Ovary (tissue), 9 donors: ENCODE data around the gene CHD2. TPM values are rescaled to one million over a fixed set of nuclear protein-coding genes. Genes with fewer than 3 reads are reported as not detected.

Experiments
- DNase-seq, 5 donors: peaks; one replicate each; pipeline ENCODE4 v3.0.0-alpha.2; 2019 to 2020
- H3K27ac ChIP-seq, 2 donors: fragments of 200-600 bp; one replicate each; pipeline versions ENCODE4 v1.5.1 to v1.8.0; 2019 to 2022
- H3K27me3 ChIP-seq: fragments of 200-600 bp; one replicate; pipeline ENCODE4 v1.8.0; 2022
- H3K36me3 ChIP-seq: fragments of 200-600 bp; sonication (generic); one replicate; pipeline ENCODE4 v1.5.1; 2019
- H3K4me1 ChIP-seq: one replicate; pipeline ENCODE4 v1.8.1; 2013; ENCODE audit warnings: mild to moderate bottlenecking, moderate library complexity; ENCODE audit not compliant: insufficient read depth
- H3K4me3 ChIP-seq: fragments of 200-600 bp; sonication (generic); one replicate; pipeline ENCODE4 v1.5.1; 2017
- H3K9me3 ChIP-seq, 2 donors: fragments of 200-600 bp in 1 of 2; sonication (generic) in 1 of 2; one replicate each; pipeline versions ENCODE4 v1.5.1 to v1.8.1; 2013 to 2019; ENCODE audit warnings: mild to moderate bottlenecking in 1 of 2, moderate library complexity in 1 of 2
- CTCF ChIP-seq, 3 donors: fragments of 450-650 bp in 2 of 3; fragments of 200-600 bp in 1 of 3; IDR thresholded peaks; one replicate each; pipeline versions ENCODE4 v1.5.1 to v1.8.0; 2016 to 2022; ENCODE audit warnings: antibody characterized with exemption in 3 of 3, mild to moderate bottlenecking in 1 of 3
- EP300 ChIP-seq: sonication (generic); formaldehyde crosslinking; IDR thresholded peaks from one replicate; pipeline ENCODE4 v1.6.1; 2017; ENCODE audit warnings: antibody characterized with exemption
- POLR2A ChIP-seq: fragments of 450-650 bp; IDR thresholded peaks from one replicate; pipeline ENCODE4 v1.6.1; 2017; ENCODE audit warnings: antibody characterized with exemption, mild to moderate bottlenecking, moderate library complexity
- WGBS, 3 donors: extraction: QIAGEN DNeasy Blood & Tissue Kit in 1 of 3; methylation state at CpG; one replicate each; pipeline versions ENCODE4 v1.1.5 to v1.1.7; 2013 to 2017; 5-methylcytosine and 5-hydroxymethylcytosine counted together
- intact Hi-C, 4 donors: fragments of 100-400 bp; cut with DNase I; formaldehyde crosslinking; loops; one replicate each; pipeline versions ENCODE4 v1.11.0 to v1.15.1; 2022 to 2023
- polyA plus RNA-seq, 2 donors: library from polyadenylated mRNA; stranded (reverse); fragments of 200-250 nt in 1 of 2; fragments of 350-450 nt in 1 of 2; fragmentation: Illumina TruSeq in 1 of 2; extraction: RNeasy Lipid Tissue Mini Kit (QIAGEN cat#74804) in 1 of 2; gene quantifications; one replicate each; pipeline ENCODE4 v1.2.3, GENCODE V29; 2013 to 2014
- total RNA-seq, 7 donors: library from RNA; depleted of rRNA in 2 of 7; stranded (reverse); fragments of >200 nt in 2 of 7; fragmentation: NEBNext Ultra II Directional in 3 of 7; extraction: Animal tissue kit (Norgen Biotek cat#: 25700) in 3 of 7; gene quantifications; one replicate each; pipeline versions ENCODE4 v1.1.0 to v1.2.4, GENCODE V29; 2016 to 2023
- donor health status: DM: no; HTN: no; CAD: no; lungs with moderate emphysema.
- donor health status: DM: no; HTN: no; CAD: no.
- donor health status: Bipolar disorder and iron deficiency.
- donor health status: DM: yes; HTN: yes; CAD: no.
- donor health status: DM: no; HTN: no; CAD: no.
- donor health status: DM: yes; HTN: yes; CAD: no.

The CHD2 gene
- total and polyA plus RNA-seq, 9 donors: 43.6 to 146 (median 98.2) TPM

GRCh38 chr15:92902737-92903593 is 2.8 kb downstream of the CHD2 start:
- 1 to 4% (median 2%) methylated on average over 4 of the region's 4 CpGs for WGBS, 3 donors
- Histone ChIP-seq H3K4me3 (peak overlapping the region; percentile 71), H3K4me1 (peaks cover 3% of the 10 kb centered on the region), H3K9me3 (no peaks in the 10 kb centered on the region), H3K27me3 (no peaks in the 10 kb centered on the region), H3K36me3 (no peaks in the 10 kb centered on the region), H3K27ac (peak overlapping the region in 1 of 2 donors; percentile 83)
- no peak for DNase-seq
- intact Hi-C loops: loop anchor here in 2 of 4 donors (5.0 kb wide), 1 partner anchor 96 kb away; no protein-coding TSS in a partner anchor
- TF ChIP-seq POLR2A: no peak
- TF ChIP-seq CTCF (IDR thresholded peaks at IDR 0.05): no peak
- TF ChIP-seq EP300: no peak

- intact Hi-C loops: loop anchor here in 2 of 4 donors (5.0 kb wide), 1 partner anchor 96 kb away; no protein-coding TSS in a partner anchor
- peaks cover 5% of the 10 kb centered on the region for H3K4me1 ChIP-seq
- WGBS, 3 donors: 2 to 3% (median 2%) methylated on average over 8 of the region's 8 CpGs
- H3K27ac ChIP-seq: peak overlapping the region; percentile 57 to 83
- DNase-seq: no peak
- H3K4me3 ChIP-seq: peak overlapping the region; percentile 71
- H3K36me3 ChIP-seq: no peaks in the 10 kb centered on the region
- H3K9me3 ChIP-seq: no peaks in the 10 kb centered on the region
- no peak for TF ChIP-seq EP300
- no peak for TF ChIP-seq CTCF (IDR thresholded peaks at IDR 0.05)
- TF ChIP-seq POLR2A: no peak
- no peaks in the 10 kb centered on the region for H3K27me3 ChIP-seq
Observed at GRCh38 chr15:92903631-92903965, 3.5 kb downstream of the CHD2 start.

- intact Hi-C loops: loop anchor here in 2 of 4 donors (2.0 to 5.0 kb wide), 2 partner anchors 21 to 97 kb away; no protein-coding TSS in a partner anchor
- WGBS, 3 donors: 0 to 1% (median 0%) methylated on average over 47 of the region's 47 CpGs
- Histone ChIP-seq H3K27me3 (no peaks in the 10 kb centered on the region), H3K27ac (peak overlapping the region; percentile 69 to 83), H3K4me1 (peaks cover 9% of the 10 kb centered on the region), H3K4me3 (peak overlapping the region; percentile 71), H3K36me3 (no peaks in the 10 kb centered on the region), H3K9me3 (no peaks in the 10 kb centered on the region)
- DNase-seq: peak; percentile 99 to 100 (median 99)
- TF ChIP-seq CTCF (IDR thresholded peaks at IDR 0.05) (no peak), POLR2A (peak; percentile 84), EP300 (peak; percentile 97)
Observed at GRCh38 chr15:92903966-92904721, 4.0 kb downstream of the CHD2 start.

GRCh38 chr15:92904722-92905571 is 4.8 kb downstream of the CHD2 start:
- intact Hi-C loops: loop anchor here in 2 of 4 donors (2.0 to 5.0 kb wide), 3 partner anchors 22 to 98 kb away; no protein-coding TSS in a partner anchor
- DNase-seq: no peak
- Histone ChIP-seq H3K36me3 (no peaks in the 10 kb centered on the region), H3K4me3 (peak overlapping the region; percentile 56), H3K9me3 (no peaks in the 10 kb centered on the region), H3K27ac (peak overlapping the region; percentile 69 to 72), H3K4me1 (peaks cover 14% of the 10 kb centered on the region), H3K27me3 (no peaks in the 10 kb centered on the region)
- WGBS, 3 donors: 3 to 4% (median 4%) methylated on average over 16 of the region's 16 CpGs
- TF ChIP-seq POLR2A: no peak
- TF ChIP-seq EP300: no peak
- peak in 1 of 3 donors; percentile 6 for TF ChIP-seq CTCF (IDR thresholded peaks at IDR 0.05)
